ENCODE measurements around the gene METRNL.
"Not testable (repeated sequence)": the region's sequence is repeated elsewhere in the genome, so short reads cannot be mapped to it uniquely, and the experiment has no call there.

DNA sequence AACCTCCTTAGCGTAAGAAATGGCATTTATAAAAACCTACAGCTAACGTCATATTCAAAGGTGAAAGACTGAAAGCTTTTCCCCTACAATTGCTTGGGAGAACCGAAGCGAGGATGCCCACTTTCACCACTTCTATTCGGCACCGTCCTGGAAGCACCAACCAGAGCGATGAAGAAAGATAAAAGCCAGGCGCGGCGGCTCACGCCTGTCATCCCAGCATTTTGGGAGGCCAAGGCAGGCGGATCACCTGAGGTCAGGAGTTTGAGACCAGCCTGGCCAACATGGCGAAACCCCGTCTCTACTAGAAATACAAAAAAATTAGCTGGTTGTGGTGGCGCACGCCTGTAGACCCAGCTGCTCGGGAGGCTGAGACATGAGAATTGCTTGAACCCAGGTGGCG, 34.9 kb upstream of the METRNL start:
- not testable (repeated sequence) for TF ChIP-seq CTCF (conservative IDR thresholded peaks at IDR 0.05; ENCODE audit: low read depth, low read length); EZH2phosphoT487 (IDR thresholded peaks at IDR 0.05; ENCODE audit: borderline replicate concordance, low read length); EZH2 (IDR thresholded peaks at IDR 0.05; ENCODE audit: low read length, unreplicated experiment)

All from PC-3 (cell line).